Ishikawa (cell line): ENCODE measurements around the gene GATA3.

ENCODE experiments used
- CEBPB ChIP-seq: IDR thresholded peaks from 2 replicates; pipeline ENCODE4 v1.6.1; 2012
- CREB1 ChIP-seq: IDR thresholded peaks from 2 replicates; pipeline ENCODE4 v1.6.1; 2012; ENCODE audit warnings: low read depth
- EGR1 ChIP-seq: IDR thresholded peaks from 2 replicates; pipeline ENCODE4 v1.6.1; 2012
- EP300 ChIP-seq: IDR thresholded peaks from 2 replicates; pipeline ENCODE4 v1.6.1; 2012; ENCODE audit warnings: borderline replicate concordance
- FOXM1 ChIP-seq: IDR thresholded peaks from 2 replicates; pipeline ENCODE4 v1.6.1; 2012; ENCODE audit warnings: low read depth, borderline replicate concordance
- MAX ChIP-seq: IDR thresholded peaks from 2 replicates; pipeline ENCODE4 v1.6.1; 2012
- NFIC ChIP-seq: IDR thresholded peaks from 2 replicates; pipeline ENCODE4 v1.6.1; 2012
- RAD21 ChIP-seq: IDR thresholded peaks from 2 replicates; pipeline ENCODE4 v1.6.1; 2012; ENCODE audit warnings: low read depth
- REST ChIP-seq: IDR thresholded peaks from 2 replicates; pipeline ENCODE4 v1.6.1; 2012; ENCODE audit warnings: low read depth, mild to moderate bottlenecking
- TAF1 ChIP-seq: IDR thresholded peaks from 2 replicates; pipeline ENCODE4 v1.6.1; 2012; ENCODE audit warnings: low read depth, mild to moderate bottlenecking
- TCF12 ChIP-seq: IDR thresholded peaks from 2 replicates; pipeline ENCODE4 v1.6.1; 2012; ENCODE audit warnings: low read depth
- TEAD4 ChIP-seq: IDR thresholded peaks from 2 replicates; pipeline ENCODE4 v1.6.1; 2012
- USF1 ChIP-seq: IDR thresholded peaks from 2 replicates; pipeline ENCODE4 v1.6.1; 2012
- YY1 ChIP-seq: IDR thresholded peaks from 2 replicates; pipeline ENCODE4 v1.6.1; 2012; ENCODE audit warnings: low read depth
- ZBTB7A ChIP-seq: IDR thresholded peaks from 2 replicates; pipeline ENCODE4 v1.6.1; 2012; ENCODE audit warnings: low read depth

GATA3 gene

GRCh38 chr10:8039321-8039881 lies 15.1 kb upstream of the GATA3 start:
- TF ChIP-seq ZBTB7A, result no peak
- no peak for TF ChIP-seq TEAD4
- no peak for TF ChIP-seq EP300
- TF ChIP-seq EGR1, result no peak
- no peak for TF ChIP-seq NFIC
- no peak for TF ChIP-seq MAX
- TF ChIP-seq FOXM1, result no peak

- TF ChIP-seq TCF12, result no peak
- TF ChIP-seq FOXM1, result no peak
- TF ChIP-seq CEBPB, result no peak
- no peak for TF ChIP-seq YY1
- TF ChIP-seq USF1, result no peak
- TF ChIP-seq MAX, result no peak
- TF ChIP-seq EP300, result no peak
- TF ChIP-seq NFIC, result no peak
- TF ChIP-seq EGR1, result no peak
- TF ChIP-seq ZBTB7A, result no peak
- TF ChIP-seq TAF1, result no peak
- no peak for TF ChIP-seq RAD21
- TF ChIP-seq REST, result no peak
- TF ChIP-seq TEAD4, result no peak
- TF ChIP-seq CREB1, result no peak
These were observed 13.8 kb upstream of the GATA3 start for GRCh38 chr10:8040651-8041050.

- TF ChIP-seq ZBTB7A (no peak), CEBPB (no peak), EP300 (no peak), TAF1 (no peak)
These were observed 13.1 kb upstream of the GATA3 start for GRCh38 chr10:8041284-8041991.

GRCh38 chr10:8041992-8042720 lies 12.3 kb upstream of the GATA3 start:
- no peak for TF ChIP-seq ZBTB7A
- no peak for TF ChIP-seq FOXM1
- no peak for TF ChIP-seq CEBPB
- TF ChIP-seq TEAD4, result no peak
- no peak for TF ChIP-seq YY1
- TF ChIP-seq EGR1, result no peak

- no peak for TF ChIP-seq TEAD4
- no peak for TF ChIP-seq CREB1
- no peak for TF ChIP-seq EGR1
- no peak for TF ChIP-seq USF1
- TF ChIP-seq FOXM1, result no peak
- TF ChIP-seq MAX, result no peak
- TF ChIP-seq TCF12, result no peak
- no peak for TF ChIP-seq NFIC
- TF ChIP-seq RAD21, result no peak
- TF ChIP-seq ZBTB7A, result no peak
- TF ChIP-seq CEBPB, result no peak
- no peak for TF ChIP-seq REST
- no peak for TF ChIP-seq TAF1
- no peak for TF ChIP-seq YY1
- TF ChIP-seq EP300, result no peak
These were observed 11.5 kb upstream of the GATA3 start for GRCh38 chr10:8042721-8043568.
